Measurements from ENCODE around the gene GDPD4. TPM values are rescaled to one million over a fixed set of nuclear protein-coding genes. Genes with fewer than 3 reads are reported as not detected.

GDPD4 gene
- total and polyA plus RNA-seq, 9 of the 15 experiments (the other 6 are each of a cell fraction or from before 2014, with no cell fraction given), result 0.40 TPM; not detected in 8

DNA sequence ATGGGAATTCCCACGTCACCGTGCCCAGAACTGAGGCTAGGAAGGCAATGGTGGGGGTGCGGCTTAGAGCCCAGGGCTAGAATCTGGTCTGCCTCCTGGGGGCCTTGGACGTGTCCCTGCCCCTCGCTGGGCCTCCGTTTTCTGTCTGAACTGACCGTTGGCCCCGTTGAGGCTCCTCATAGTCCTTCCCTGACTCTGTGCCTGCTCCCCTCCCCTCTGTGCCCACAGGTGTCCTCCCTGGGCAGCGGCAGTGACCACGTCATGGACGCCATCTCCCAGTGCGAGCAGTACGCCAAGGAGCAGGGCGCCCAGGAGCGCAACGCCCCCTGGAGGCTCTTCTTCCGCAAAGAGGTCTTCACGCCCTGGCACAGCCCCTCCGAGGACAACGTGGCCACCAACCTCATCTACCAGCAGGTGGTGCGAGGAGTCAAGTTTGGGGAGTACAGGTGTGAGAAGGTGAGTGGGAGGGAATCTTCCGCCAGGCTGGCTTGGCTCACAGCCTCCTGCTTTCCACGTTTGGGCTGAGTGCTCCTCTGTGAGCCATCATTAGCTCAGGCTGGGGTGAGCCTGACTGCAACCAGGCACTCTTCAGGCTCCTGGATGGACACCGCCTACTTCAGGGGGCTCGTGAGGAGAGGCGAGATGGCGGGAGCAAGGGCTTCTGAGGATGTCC is 109.5 kb downstream of the GDPD4 start:
- Histone ChIP-seq H3K27me3 (ENCODE audit: control insufficient read depth in 2 of 2, insufficient read depth in 2 of 2, low read length in 2 of 2) (peaks cover 0 to 58% of the 10 kb centered on the region in 2 experiments; a peak in 2 of 5 replicates), H3K4me1 (replicated peaks in 1 of 2; ENCODE audit: control insufficient read depth in 2 of 2, insufficient read depth in 2 of 2, low read length in 2 of 2) (peaks cover 4 to 29% of the 10 kb centered on the region in 2 experiments; a peak in 3 of 5 replicates), H4K20me1 (replicated peaks; ENCODE audit: control insufficient read depth, insufficient read depth, low read length) (no peaks in the 10 kb centered on the region), H3K4me2 (ENCODE audit: insufficient read depth, low read length) (peak overlapping the region; percentile 91), H3K36me3 (ENCODE audit: control insufficient read depth, insufficient read depth, low read length) (no peaks in the 10 kb centered on the region), H2AFZ (ENCODE audit: low read depth, low read length) (peak overlapping the region; percentile 98), H3K9ac (ENCODE audit: insufficient read depth in 1 of 2, low read depth in 2 of 2, low read length in 2 of 2) (peak overlapping the region; percentile 68 to 82; a peak in 3 of 4 replicates), H3K9me3 (replicated peaks; ENCODE audit: control insufficient read depth, insufficient read depth, low read depth, low read length) (no peaks in the 10 kb centered on the region), H3K79me2 (ENCODE audit: control insufficient read depth, insufficient read depth, low read length) (no peaks in the 10 kb centered on the region), H3K27ac (ENCODE audit: extremely low read depth, low read depth, low read length) (no peak overlapping the region; the same call in 2 of the 3 replicates), H3K9me1 (ENCODE audit: control insufficient read depth, insufficient read depth, low read length) (no peaks in the 10 kb centered on the region), H3K4me3 (peak overlapping the region; percentile 41)
- WGBS (ENCODE audit: insufficient coverage, low coverage, missing lambda C conversion rate), result 8% methylated on average over 24 of the region's 27 CpGs
- FAIRE-seq, result peak; percentile 91
- ChIA-PET POLR2A (interaction anchor here (0.6 kb wide), 1 partner anchor 33 kb away, joined by 3 read pairs; no protein-coding TSS in a partner anchor), CTCF (ENCODE audit: low intra/inter-chr PET ratio) (interaction anchor here (0.6 to 1.8 kb wide), 8 partner anchors 64 to 427 kb away, joined by 3 to 13 read pairs (median 6); partner anchors contain the start of gene MYO7A)
- ATAC-seq, result peak; percentile 95
- DNase-seq (ENCODE audit: extremely low read depth in 1 of 4, low spot score in 3 of 4), result peak; percentile 79 to 88 (median 83)
- BruUV-seq (replicated peaks), result no TSS peak
- intact Hi-C loops (cut with micrococcal nuclease), result loop anchor here (1.0 to 10.0 kb wide), 2 partner anchors 183 to 356 kb away; no protein-coding TSS in a partner anchor
- in situ Hi-C loops (cut with MboI), result loop anchor here (10.0 kb wide), 1 partner anchor 353 kb away; no protein-coding TSS in a partner anchor
- no peak for TF ChIP-seq ZNF23 (CRISPR knock-in tag; IDR thresholded peaks at IDR 0.05)
- TF ChIP-seq ZNF766 (CRISPR knock-in tag; conservative IDR thresholded peaks at IDR 0.05), result no peak
- TF ChIP-seq SUPT5H (IDR thresholded peaks at IDR 0.05), result no peak
- peak; percentile 70 for TF ChIP-seq CXXC5 (CRISPR knock-in tag; IDR thresholded peaks at IDR 0.05)
- TF ChIP-seq, protein P1, sequence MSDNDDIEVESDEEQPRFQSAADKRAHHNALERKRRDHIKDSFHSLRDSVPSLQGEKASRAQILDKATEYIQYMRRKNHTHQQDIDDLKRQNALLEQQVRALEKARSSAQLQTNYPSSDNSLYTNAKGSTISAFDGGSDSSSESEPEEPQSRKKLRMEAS (CRISPR knock-in tag; IDR thresholded peaks at IDR 0.05), result peak; percentile 66
- no peak for TF ChIP-seq ILK (tag; IDR thresholded peaks at IDR 0.05; ENCODE audit: borderline replicate concordance, low read depth)
- TF ChIP-seq SRF (CRISPR knock-in tag; IDR thresholded peaks at IDR 0.05), result no peak
- no peak for TF ChIP-seq XRCC5 (IDR thresholded peaks at IDR 0.05; ENCODE audit: low read depth, low read length)
- TF ChIP-seq, protein P2, sequence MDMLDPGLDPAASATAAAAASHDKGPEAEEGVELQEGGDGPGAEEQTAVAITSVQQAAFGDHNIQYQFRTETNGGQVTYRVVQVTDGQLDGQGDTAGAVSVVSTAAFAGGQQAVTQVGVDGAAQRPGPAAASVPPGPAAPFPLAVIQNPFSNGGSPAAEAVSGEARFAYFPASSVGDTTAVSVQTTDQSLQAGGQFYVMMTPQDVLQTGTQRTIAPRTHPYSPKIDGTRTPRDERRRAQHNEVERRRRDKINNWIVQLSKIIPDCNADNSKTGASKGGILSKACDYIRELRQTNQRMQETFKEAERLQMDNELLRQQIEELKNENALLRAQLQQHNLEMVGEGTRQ (CRISPR knock-in tag; IDR thresholded peaks at IDR 0.05), result no peak
- no peak for TF ChIP-seq NCOR1 (IDR thresholded peaks at IDR 0.05)
- no peak for TF ChIP-seq ZNF785 (CRISPR knock-in tag; IDR thresholded peaks at IDR 0.05)
- TF ChIP-seq EP400 (IDR thresholded peaks at IDR 0.05), result peak; percentile 77
- no peak for TF ChIP-seq JUN (IDR thresholded peaks at IDR 0.05; ENCODE audit: borderline replicate concordance, low read depth, low read length)
- 0 out of 2 replicates have a peak, but pooled peaks have one; percentile 12 for TF ChIP-seq JUN (CRISPR knock-in tag; IDR thresholded peaks at IDR 0.05; ENCODE audit: borderline replicate concordance)
- 0 out of 2 replicates have a peak, but pooled peaks have one; percentile 21 for TF ChIP-seq ZBTB17 (CRISPR knock-in tag; IDR thresholded peaks at IDR 0.05)
- no peak for TF ChIP-seq FOXA3 (CRISPR knock-in tag; conservative IDR thresholded peaks at IDR 0.05 in 1 of 2, IDR thresholded peaks at IDR 0.05 in 1 of 2)
- no peak for TF ChIP-seq XRCC4 (IDR thresholded peaks at IDR 0.05; ENCODE audit: extremely low read depth, insufficient read depth, insufficient read length)
- TF ChIP-seq LCOR (CRISPR knock-in tag; IDR thresholded peaks at IDR 0.05), result peak; percentile 61
- TF ChIP-seq, protein P3, sequence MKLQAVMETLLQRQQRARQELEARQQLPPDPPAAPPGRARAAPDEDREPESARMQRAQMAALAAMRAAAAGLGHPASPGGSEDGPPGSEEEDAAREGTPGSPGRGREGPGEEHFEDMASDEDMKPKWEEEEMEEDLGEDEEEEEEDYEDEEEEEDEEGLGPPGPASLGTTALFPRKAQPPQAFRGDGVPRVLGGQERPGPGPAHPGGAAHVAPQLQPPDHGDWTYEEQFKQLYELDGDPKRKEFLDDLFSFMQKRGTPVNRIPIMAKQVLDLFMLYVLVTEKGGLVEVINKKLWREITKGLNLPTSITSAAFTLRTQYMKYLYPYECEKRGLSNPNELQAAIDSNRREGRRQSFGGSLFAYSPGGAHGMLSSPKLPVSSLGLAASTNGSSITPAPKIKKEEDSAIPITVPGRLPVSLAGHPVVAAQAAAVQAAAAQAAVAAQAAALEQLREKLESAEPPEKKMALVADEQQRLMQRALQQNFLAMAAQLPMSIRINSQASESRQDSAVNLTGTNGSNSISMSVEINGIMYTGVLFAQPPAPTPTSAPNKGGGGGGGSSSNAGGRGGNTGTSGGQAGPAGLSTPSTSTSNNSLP (IDR thresholded peaks at IDR 0.05; ENCODE audit: borderline replicate concordance, low read depth, low read length), result no peak
- TF ChIP-seq ETS2 (tag; IDR thresholded peaks at IDR 0.05; ENCODE audit: borderline replicate concordance, poor library complexity, severe bottlenecking), result no peak
